ENCODE results near the gene AOAH.

DNA sequence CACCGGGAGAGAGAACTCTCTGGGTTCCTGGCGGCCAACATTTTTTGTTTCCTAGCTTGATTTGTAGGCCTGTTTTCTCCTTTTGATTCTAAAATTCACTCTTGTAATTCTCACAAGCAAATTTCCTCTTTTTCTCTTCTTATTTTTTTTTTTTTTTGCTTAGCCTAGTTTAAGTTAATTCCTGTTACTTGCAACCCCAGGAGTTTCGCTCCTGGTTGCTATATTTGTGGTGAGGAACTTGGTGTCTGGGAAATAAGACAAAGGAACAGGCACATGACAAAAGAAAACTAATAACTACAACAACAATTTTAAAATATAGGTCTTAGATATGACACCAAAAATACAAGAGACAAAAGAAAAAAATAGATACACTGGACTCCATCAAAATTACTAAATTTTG lies 6.7 kb downstream of the AOAH start:
- no peak for TF ChIP-seq POLR2A (IDR thresholded peaks at IDR 0.05)
- TF ChIP-seq, protein P1, sequence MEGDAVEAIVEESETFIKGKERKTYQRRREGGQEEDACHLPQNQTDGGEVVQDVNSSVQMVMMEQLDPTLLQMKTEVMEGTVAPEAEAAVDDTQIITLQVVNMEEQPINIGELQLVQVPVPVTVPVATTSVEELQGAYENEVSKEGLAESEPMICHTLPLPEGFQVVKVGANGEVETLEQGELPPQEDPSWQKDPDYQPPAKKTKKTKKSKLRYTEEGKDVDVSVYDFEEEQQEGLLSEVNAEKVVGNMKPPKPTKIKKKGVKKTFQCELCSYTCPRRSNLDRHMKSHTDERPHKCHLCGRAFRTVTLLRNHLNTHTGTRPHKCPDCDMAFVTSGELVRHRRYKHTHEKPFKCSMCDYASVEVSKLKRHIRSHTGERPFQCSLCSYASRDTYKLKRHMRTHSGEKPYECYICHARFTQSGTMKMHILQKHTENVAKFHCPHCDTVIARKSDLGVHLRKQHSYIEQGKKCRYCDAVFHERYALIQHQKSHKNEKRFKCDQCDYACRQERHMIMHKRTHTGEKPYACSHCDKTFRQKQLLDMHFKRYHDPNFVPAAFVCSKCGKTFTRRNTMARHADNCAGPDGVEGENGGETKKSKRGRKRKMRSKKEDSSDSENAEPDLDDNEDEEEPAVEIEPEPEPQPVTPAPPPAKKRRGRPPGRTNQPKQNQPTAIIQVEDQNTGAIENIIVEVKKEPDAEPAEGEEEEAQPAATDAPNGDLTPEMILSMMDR (IDR thresholded peaks at IDR 0.05), result no peak
